Ovary (tissue), 9 donors: Measurements from ENCODE around the gene ABHD12. TPM values are rescaled to one million over a fixed set of nuclear protein-coding genes. Genes with fewer than 3 reads are reported as not detected.

Source experiments
- DNase-seq, 5 donors: peaks; one replicate each; pipeline ENCODE4 v3.0.0-alpha.2; 2019 to 2020
- H3K27ac ChIP-seq, 2 donors: fragments of 200-600 bp; one replicate each; pipeline versions ENCODE4 v1.5.1 to v1.8.0; 2019 to 2022
- H3K27me3 ChIP-seq: fragments of 200-600 bp; one replicate; pipeline ENCODE4 v1.8.0; 2022
- H3K36me3 ChIP-seq: fragments of 200-600 bp; sonication (generic); one replicate; pipeline ENCODE4 v1.5.1; 2019
- H3K4me1 ChIP-seq: one replicate; pipeline ENCODE4 v1.8.1; 2013; ENCODE audit warnings: mild to moderate bottlenecking, moderate library complexity; ENCODE audit not compliant: insufficient read depth
- H3K4me3 ChIP-seq: fragments of 200-600 bp; sonication (generic); one replicate; pipeline ENCODE4 v1.5.1; 2017
- H3K9me3 ChIP-seq, 2 donors: fragments of 200-600 bp in 1 of 2; sonication (generic) in 1 of 2; one replicate each; pipeline versions ENCODE4 v1.5.1 to v1.8.1; 2013 to 2019; ENCODE audit warnings: mild to moderate bottlenecking in 1 of 2, moderate library complexity in 1 of 2
- EP300 ChIP-seq: sonication (generic); formaldehyde crosslinking; IDR thresholded peaks from one replicate; pipeline ENCODE4 v1.6.1; 2017; ENCODE audit warnings: antibody characterized with exemption
- POLR2A ChIP-seq: fragments of 450-650 bp; IDR thresholded peaks from one replicate; pipeline ENCODE4 v1.6.1; 2017; ENCODE audit warnings: antibody characterized with exemption, mild to moderate bottlenecking, moderate library complexity
- WGBS, 3 donors: extraction: QIAGEN DNeasy Blood & Tissue Kit in 1 of 3; methylation state at CpG; one replicate each; pipeline versions ENCODE4 v1.1.5 to v1.1.7; 2013 to 2017; 5-methylcytosine and 5-hydroxymethylcytosine counted together
- intact Hi-C, 4 donors: fragments of 100-400 bp; cut with DNase I; formaldehyde crosslinking; loops; one replicate each; pipeline versions ENCODE4 v1.11.0 to v1.15.1; 2022 to 2023
- polyA plus RNA-seq, 2 donors: library from polyadenylated mRNA; stranded (reverse); fragments of 200-250 nt in 1 of 2; fragments of 350-450 nt in 1 of 2; fragmentation: Illumina TruSeq in 1 of 2; extraction: RNeasy Lipid Tissue Mini Kit (QIAGEN cat#74804) in 1 of 2; gene quantifications; one replicate each; pipeline ENCODE4 v1.2.3, GENCODE V29; 2013 to 2014
- total RNA-seq, 7 donors: library from RNA; depleted of rRNA in 2 of 7; stranded (reverse); fragments of >200 nt in 2 of 7; fragmentation: NEBNext Ultra II Directional in 3 of 7; extraction: Animal tissue kit (Norgen Biotek cat#: 25700) in 3 of 7; gene quantifications; one replicate each; pipeline versions ENCODE4 v1.1.0 to v1.2.4, GENCODE V29; 2016 to 2023
- TF ChIP-seq, protein P1 (sequence below), 3 donors: fragments of 450-650 bp in 2 of 3; fragments of 200-600 bp in 1 of 3; IDR thresholded peaks; one replicate each; pipeline versions ENCODE4 v1.5.1 to v1.8.0; 2016 to 2022; ENCODE audit warnings: antibody characterized with exemption in 3 of 3, mild to moderate bottlenecking in 1 of 3
- donor health status: DM: no; HTN: no; CAD: no; lungs with moderate emphysema.
- donor health status: DM: no; HTN: no; CAD: no.
- donor health status: Bipolar disorder and iron deficiency.
- donor health status: DM: yes; HTN: yes; CAD: no.
- donor health status: DM: no; HTN: no; CAD: no.
- donor health status: DM: yes; HTN: yes; CAD: no.

ABHD12 gene
- total and polyA plus RNA-seq, 9 donors: 15.0 to 87.6 (median 37.6) TPM

DNA sequence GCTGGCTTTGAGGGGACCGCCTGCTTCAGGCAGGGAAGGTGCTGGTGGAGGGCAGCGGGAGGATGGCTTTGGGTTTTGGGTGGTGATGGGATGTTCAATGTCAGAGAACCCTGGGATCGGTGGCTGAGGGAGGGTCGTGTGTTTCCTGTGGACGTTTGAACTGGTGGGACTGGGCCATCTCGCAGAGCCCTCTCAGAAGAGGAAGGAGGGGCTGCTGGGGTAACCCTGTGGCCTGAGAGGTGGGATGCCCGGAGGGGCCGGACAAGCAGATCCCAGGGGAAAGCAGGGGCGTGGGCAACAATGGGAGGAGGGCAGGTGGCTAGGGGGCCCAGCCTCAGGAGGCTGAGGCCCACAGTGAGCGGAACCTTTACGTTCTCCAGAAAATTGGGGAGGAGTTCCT lies 107.8 kb downstream of the ABHD12 start:
- Histone ChIP-seq H3K27me3 (no peaks in the 10 kb centered on the region), H3K4me1 (no peaks in the 10 kb centered on the region), H3K27ac (no peak overlapping the region), H3K4me3 (no peak overlapping the region), H3K9me3 (no peaks in the 10 kb centered on the region), H3K36me3 (no peaks in the 10 kb centered on the region)
- TF ChIP-seq, protein P1, sequence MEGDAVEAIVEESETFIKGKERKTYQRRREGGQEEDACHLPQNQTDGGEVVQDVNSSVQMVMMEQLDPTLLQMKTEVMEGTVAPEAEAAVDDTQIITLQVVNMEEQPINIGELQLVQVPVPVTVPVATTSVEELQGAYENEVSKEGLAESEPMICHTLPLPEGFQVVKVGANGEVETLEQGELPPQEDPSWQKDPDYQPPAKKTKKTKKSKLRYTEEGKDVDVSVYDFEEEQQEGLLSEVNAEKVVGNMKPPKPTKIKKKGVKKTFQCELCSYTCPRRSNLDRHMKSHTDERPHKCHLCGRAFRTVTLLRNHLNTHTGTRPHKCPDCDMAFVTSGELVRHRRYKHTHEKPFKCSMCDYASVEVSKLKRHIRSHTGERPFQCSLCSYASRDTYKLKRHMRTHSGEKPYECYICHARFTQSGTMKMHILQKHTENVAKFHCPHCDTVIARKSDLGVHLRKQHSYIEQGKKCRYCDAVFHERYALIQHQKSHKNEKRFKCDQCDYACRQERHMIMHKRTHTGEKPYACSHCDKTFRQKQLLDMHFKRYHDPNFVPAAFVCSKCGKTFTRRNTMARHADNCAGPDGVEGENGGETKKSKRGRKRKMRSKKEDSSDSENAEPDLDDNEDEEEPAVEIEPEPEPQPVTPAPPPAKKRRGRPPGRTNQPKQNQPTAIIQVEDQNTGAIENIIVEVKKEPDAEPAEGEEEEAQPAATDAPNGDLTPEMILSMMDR (IDR thresholded peaks at IDR 0.05): no peak
- TF ChIP-seq POLR2A (no peak), EP300 (no peak)
- intact Hi-C loops: no loop called here
- DNase-seq: peak in 2 of 5 donors; percentile 4 to 11
- 85 to 89% (median 88%) methylated on average over 11 of the region's 11 CpGs for WGBS, 3 donors

DNA sequence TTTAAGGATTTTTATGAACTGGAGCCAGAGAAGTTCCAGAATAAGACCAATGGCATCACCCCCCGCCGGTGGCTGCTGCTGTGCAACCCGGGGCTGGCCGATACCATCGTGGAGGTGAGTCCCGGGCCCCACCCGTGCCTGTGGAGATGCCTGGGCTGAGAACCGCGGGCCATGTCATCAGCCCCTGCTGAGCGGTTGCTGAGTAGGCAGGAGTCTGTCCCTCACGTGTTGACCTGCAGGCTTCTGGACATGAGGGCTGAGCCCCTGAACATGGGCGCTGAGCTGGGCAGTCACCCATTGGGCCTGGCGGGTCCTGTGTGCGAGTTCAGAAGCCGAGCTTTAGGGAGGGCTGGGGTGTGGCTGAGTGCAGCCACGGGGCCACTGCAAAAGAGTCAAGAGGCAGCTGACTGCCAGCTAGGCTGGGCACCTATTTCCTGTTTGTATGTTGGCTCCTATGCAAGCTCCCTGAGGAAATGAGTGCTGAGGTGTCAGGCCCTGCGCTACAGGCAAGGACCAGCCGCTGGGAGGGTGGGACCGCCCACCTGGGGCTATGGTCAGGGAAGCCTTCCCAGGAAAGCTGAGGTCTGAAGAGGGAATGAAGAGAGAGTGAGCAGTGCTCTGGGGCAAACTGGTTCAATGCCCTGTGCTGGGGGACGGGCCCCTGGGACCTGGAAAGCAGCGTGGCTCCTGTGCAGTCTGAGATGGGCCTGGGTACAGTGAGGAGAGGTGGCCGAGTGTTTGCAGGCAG lies 108.4 kb downstream of the ABHD12 start:
- no peaks in the 10 kb centered on the region for H3K36me3 ChIP-seq
- H3K4me3 ChIP-seq: no peak overlapping the region
- H3K27me3 ChIP-seq: no peaks in the 10 kb centered on the region
- 91 to 92% (median 91%) methylated on average over 18 to 22 of the region's 22 CpGs for WGBS, 3 donors
- no peaks in the 10 kb centered on the region for H3K4me1 ChIP-seq
- peak; percentile 6 to 28 (median 13) for DNase-seq
- TF ChIP-seq, protein P1 (IDR thresholded peaks at IDR 0.05): no peak
- TF ChIP-seq POLR2A (no peak), EP300 (no peak)
- intact Hi-C loops: no loop called here
- no peaks in the 10 kb centered on the region for H3K9me3 ChIP-seq
- H3K27ac ChIP-seq: no peak overlapping the region

- H3K36me3 ChIP-seq: no peaks in the 10 kb centered on the region
Observed at GRCh38 chr20:25281541-25281991, 109.1 kb downstream of the ABHD12 start.

DNA sequence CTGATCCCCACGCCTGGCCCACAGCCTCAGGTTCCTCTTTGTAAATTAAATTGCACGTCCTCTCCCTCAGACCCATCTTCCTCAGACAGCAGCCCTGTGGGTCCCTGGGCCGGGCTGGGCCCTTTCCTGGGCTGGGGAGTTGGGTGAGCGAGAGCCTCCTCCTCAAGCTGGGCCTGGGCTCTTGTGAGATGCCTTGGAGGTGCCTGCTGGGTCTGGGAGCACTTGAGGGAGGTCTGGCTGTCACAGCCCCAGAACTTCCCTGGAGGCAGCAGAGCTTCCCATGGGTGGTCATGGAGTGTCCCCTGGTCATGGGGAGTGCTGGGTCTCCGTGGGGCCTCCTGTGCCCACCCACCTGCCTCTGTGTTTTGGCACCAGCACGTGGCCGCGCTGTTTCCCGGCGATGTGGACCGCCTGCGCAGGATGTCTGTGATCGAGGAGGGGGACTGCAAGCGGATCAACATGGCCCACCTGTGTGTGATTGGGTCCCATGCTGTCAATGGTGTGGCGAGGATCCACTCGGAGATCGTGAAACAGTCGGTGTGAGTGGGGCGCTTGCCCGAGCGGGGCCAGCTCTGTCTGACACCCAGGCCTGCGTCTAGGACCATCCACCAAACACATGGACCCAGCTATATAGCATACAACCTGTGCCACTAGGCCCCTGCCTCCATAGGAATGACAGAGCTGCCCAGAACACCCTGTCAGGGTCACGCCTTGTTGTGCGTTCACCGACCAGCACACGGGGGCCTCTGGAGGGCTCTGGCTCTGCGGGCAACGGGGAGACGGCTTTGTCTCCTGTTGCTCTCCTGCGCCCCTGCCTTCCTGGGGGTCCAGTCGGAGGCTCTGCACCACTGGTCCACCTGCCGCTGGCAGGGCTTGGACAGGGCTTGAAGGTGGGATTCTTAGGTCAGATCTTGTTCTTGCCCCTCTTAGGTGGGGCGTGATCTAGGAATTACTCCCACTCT lies 109.8 kb downstream of the ABHD12 start:
- WGBS, 3 donors: 90 to 95% (median 93%) methylated on average over 27 to 33 of the region's 33 CpGs

More at GRCh38 chr20:25281541-25281991, 109.1 kb downstream of the ABHD12 start:
- Histone ChIP-seq H3K4me3 (no peak overlapping the region), H3K27me3 (no peaks in the 10 kb centered on the region), H3K4me1 (no peaks in the 10 kb centered on the region), H3K27ac (no peak overlapping the region), H3K9me3 (no peaks in the 10 kb centered on the region)
- intact Hi-C loops: no loop called here
- TF ChIP-seq POLR2A: no peak
- TF ChIP-seq EP300: no peak
- TF ChIP-seq, protein P1 (IDR thresholded peaks at IDR 0.05): no peak
- WGBS, 3 donors: 90 to 93% (median 91%) methylated on average over 21 of the region's 21 CpGs
- DNase-seq: peak; percentile 6 to 27 (median 12)

More for the DNA sequence above, 109.8 kb downstream of the ABHD12 start:
- TF ChIP-seq EP300: no peak
- TF ChIP-seq, protein P1 (IDR thresholded peaks at IDR 0.05): no peak
- no peak for TF ChIP-seq POLR2A
- intact Hi-C loops: no loop called here
- no peak overlapping the region for H3K4me3 ChIP-seq
- H3K27ac ChIP-seq: no peak overlapping the region
- no peaks in the 10 kb centered on the region for H3K27me3 ChIP-seq
- no peaks in the 10 kb centered on the region for H3K36me3 ChIP-seq
- no peaks in the 10 kb centered on the region for H3K4me1 ChIP-seq
- DNase-seq: peak in 4 of 5 donors; percentile 5 to 25 (median 12)
- H3K9me3 ChIP-seq: no peaks in the 10 kb centered on the region
